ENCODE measurements around the gene UBXN1. TPM values are rescaled to one million over a fixed set of nuclear protein-coding genes. Genes with fewer than 3 reads are reported as not detected.
A peak's percentile ranks its signal among the peaks of the same experiment; 100 is the strongest.
"Not testable (repeated sequence)": the region's sequence is repeated elsewhere in the genome, so short reads cannot be mapped to it uniquely, and the experiment has no call there.

Gene UBXN1
- total RNA-seq, 1 donor from 2014 or later: 81.6 TPM

- Mint-ChIP-seq H3K27me3 (ENCODE audit: low read depth) (no peaks in the 10 kb centered on the region), H3K9me3 (ENCODE audit: low read depth) (no peaks in the 10 kb centered on the region), H3K27ac (ENCODE audit: unreplicated experiment) (no peak overlapping the region), H3K36me3 (ENCODE audit: low read depth) (peaks cover 9% of the 10 kb centered on the region), H3K4me3 (ENCODE audit: unreplicated experiment) (no peak overlapping the region), H3K4me1 (ENCODE audit: low read depth) (peaks cover 18% of the 10 kb centered on the region)
- no peak for DNase-seq (ENCODE audit: low spot score)
- TF ChIP-seq CTCF (IDR thresholded peaks at IDR 0.05): no peak
Measured at GRCh38 chr11:62702246-62702645, 23.4 kb upstream of the UBXN1 start.

- no peak for DNase-seq (ENCODE audit: low spot score)
Measured at GRCh38 chr11:62694455-62695167, 15.7 kb upstream of the UBXN1 start.

GRCh38 chr11:62693624-62694023 is 14.8 kb upstream of the UBXN1 start:
- peaks cover 19% of the 10 kb centered on the region for H3K4me1 Mint-ChIP-seq (ENCODE audit: low read depth)
- H3K4me3 Mint-ChIP-seq (ENCODE audit: unreplicated experiment); DNase-seq (ENCODE audit: low spot score); H3K27ac Mint-ChIP-seq (ENCODE audit: unreplicated experiment); H3K27me3 Mint-ChIP-seq (ENCODE audit: low read depth); H3K9me3 Mint-ChIP-seq (ENCODE audit: low read depth): not testable (repeated sequence)
- peaks cover 11% of the 10 kb centered on the region for H3K36me3 Mint-ChIP-seq (ENCODE audit: low read depth)

More at GRCh38 chr11:62694455-62695167, 15.7 kb upstream of the UBXN1 start:
- Mint-ChIP-seq H3K9me3 (ENCODE audit: low read depth) (no peaks in the 10 kb centered on the region), H3K27me3 (ENCODE audit: low read depth) (no peaks in the 10 kb centered on the region), H3K4me3 (ENCODE audit: unreplicated experiment) (no peak overlapping the region), H3K4me1 (ENCODE audit: low read depth) (peaks cover 12% of the 10 kb centered on the region), H3K27ac (ENCODE audit: unreplicated experiment) (peak overlapping the region; percentile 28), H3K36me3 (ENCODE audit: low read depth) (peaks cover 11% of the 10 kb centered on the region)
- peak; percentile 91 for TF ChIP-seq CTCF (IDR thresholded peaks at IDR 0.05)

- H3K27me3 Mint-ChIP-seq (ENCODE audit: low read depth): no peaks in the 10 kb centered on the region
- no peak within 1 kb of the TSS for H3K4me3 Mint-ChIP-seq (ENCODE audit: unreplicated experiment)
- H3K36me3 Mint-ChIP-seq (ENCODE audit: low read depth): peaks cover 8% of the 10 kb centered on the region
- TF ChIP-seq CTCF (IDR thresholded peaks at IDR 0.05): peak; percentile 8
- DNase-seq (ENCODE audit: low spot score): no peak
- peak within 1 kb of the TSS; percentile 72 for H3K27ac Mint-ChIP-seq (ENCODE audit: unreplicated experiment)
- H3K4me1 Mint-ChIP-seq (ENCODE audit: low read depth): peaks cover 14% of the 10 kb centered on the region
- no peaks in the 10 kb centered on the region for H3K9me3 Mint-ChIP-seq (ENCODE audit: low read depth)
Measured at GRCh38 chr11:62689421-62690183, 10.7 kb upstream of the UBXN1 start, which contains the start of gene LRRN4CL. Gene LRRN4CL (minus strand): TSS chr11:62689530. CDS start chr11:62688508, 1,022 bp downstream.

- TF ChIP-seq CTCF (IDR thresholded peaks at IDR 0.05): no peak
- H3K27me3 Mint-ChIP-seq (ENCODE audit: low read depth): no peaks in the 10 kb centered on the region
- H3K36me3 Mint-ChIP-seq (ENCODE audit: low read depth): peaks cover 8% of the 10 kb centered on the region
- H3K27ac Mint-ChIP-seq (ENCODE audit: unreplicated experiment): peak overlapping the region; percentile 28
- H3K4me3 Mint-ChIP-seq (ENCODE audit: unreplicated experiment): no peak overlapping the region
- no peaks in the 10 kb centered on the region for H3K9me3 Mint-ChIP-seq (ENCODE audit: low read depth)
- no peak for DNase-seq (ENCODE audit: low spot score)
- peaks cover 13% of the 10 kb centered on the region for H3K4me1 Mint-ChIP-seq (ENCODE audit: low read depth)
Measured at GRCh38 chr11:62688491-62688890, 9.6 kb upstream of the UBXN1 start.

All from chondrocyte (in vitro differentiated cells).